Raji (cell line): Measurements from ENCODE around the gene CD300LF.

Experiments used
- POLR2A ChIP-seq: IDR thresholded peaks from 2 replicates; pipeline ENCODE4 v1.6.1; 2011; ENCODE audit warnings: low read depth, low read length, control low read depth; ENCODE audit not compliant: insufficient read depth

The CD300LF gene

GRCh38 chr17:74712756-74713155 is at the start of gene CD300LF:
CD300LF (minus strand) TSS chr17:74712923; CDS start chr17:74712866, 57 bp downstream.
- no peak for TF ChIP-seq POLR2A

- TF ChIP-seq POLR2A, result no peak
These were observed 49.2 kb upstream of the CD300LF start for GRCh38 chr17:74761931-74762330.

GRCh38 chr17:74761419-74761818 is 48.7 kb upstream of the CD300LF start:
- no peak for TF ChIP-seq POLR2A

GRCh38 chr17:74760404-74761105 is 47.8 kb upstream of the CD300LF start:
- no peak for TF ChIP-seq POLR2A

- TF ChIP-seq POLR2A, result no peak
These were observed 47.2 kb upstream of the CD300LF start for GRCh38 chr17:74759941-74760340.

GRCh38 chr17:74759243-74759801 is 46.6 kb upstream of the CD300LF start:
- no peak for TF ChIP-seq POLR2A

- no peak for TF ChIP-seq POLR2A
These were observed 46.1 kb upstream of the CD300LF start for GRCh38 chr17:74758848-74759168.

GRCh38 chr17:74757931-74758847 is 45.5 kb upstream of the CD300LF start:
- TF ChIP-seq POLR2A, result no peak

- no peak for TF ChIP-seq POLR2A
These were observed 44.8 kb upstream of the CD300LF start for GRCh38 chr17:74757502-74757901.

- no peak for TF ChIP-seq POLR2A
These were observed 44.2 kb upstream of the CD300LF start for GRCh38 chr17:74756891-74757290.

- TF ChIP-seq POLR2A, result no peak
These were observed 42.8 kb upstream of the CD300LF start for GRCh38 chr17:74755533-74755932.

GRCh38 chr17:74754832-74755231 is 42.1 kb upstream of the CD300LF start:
- TF ChIP-seq POLR2A, result no peak

GRCh38 chr17:74752822-74753401 is 40.2 kb upstream of the CD300LF start:
- no peak for TF ChIP-seq POLR2A

GRCh38 chr17:74752415-74752814 is 39.7 kb upstream of the CD300LF start:
- no peak for TF ChIP-seq POLR2A

GRCh38 chr17:74750327-74751069 is 37.8 kb upstream of the CD300LF start:
- TF ChIP-seq POLR2A, result no peak

GRCh38 chr17:74750039-74750326 is 37.3 kb upstream of the CD300LF start:
- no peak for TF ChIP-seq POLR2A
